Epidermal melanocyte (primary cell): ENCODE measurements around the gene OR2T27.
"Not testable (repeated sequence)": the region's sequence is repeated elsewhere in the genome, so short reads cannot be mapped to it uniquely, and the experiment has no call there.

ENCODE experiments used
- DNase-seq: peaks from one replicate; pipeline ENCODE4 v3.0.0; 2011; ENCODE audit warnings: low spot score; ENCODE audit not compliant: insufficient read length

The OR2T27 gene

DNA sequence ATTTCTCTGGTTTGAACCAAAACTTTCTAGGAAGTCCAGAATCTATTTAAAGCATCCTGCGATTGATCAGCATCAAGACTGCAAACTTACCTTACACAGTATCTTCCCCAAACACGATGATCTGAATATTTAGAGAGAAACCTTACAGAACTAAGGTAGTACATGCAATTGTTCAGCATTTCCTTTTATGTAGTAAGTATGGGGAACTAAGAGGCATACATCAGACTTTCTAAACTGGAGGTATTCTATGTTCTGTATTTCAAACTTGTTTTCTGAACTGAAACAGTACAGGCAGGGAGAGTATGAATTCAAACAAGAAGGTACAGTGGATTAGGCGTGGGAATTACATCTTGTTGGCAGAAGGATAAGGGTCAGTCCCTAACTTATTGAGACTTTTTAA lies at the start of gene OR2T27:
Gene OR2T27, minus strand, starts transcription at position 175 of the 400 bp plus-strand sequence. CDS start 4,644 bp downstream, outside the sequence.
- not testable (repeated sequence) for DNase-seq

GRCh38 chr1:248704606-248705005 lies 49.3 kb upstream of the OR2T27 start:
- DNase-seq = no peak

- DNase-seq = no peak
Measured at GRCh38 chr1:248703674-248704073, 48.3 kb upstream of the OR2T27 start.

- no peak for DNase-seq
Measured at GRCh38 chr1:248702714-248703113, 47.4 kb upstream of the OR2T27 start, which contains the start of gene OR14I1. Gene OR14I1 (minus strand): TSS chr1:248702766.

DNA sequence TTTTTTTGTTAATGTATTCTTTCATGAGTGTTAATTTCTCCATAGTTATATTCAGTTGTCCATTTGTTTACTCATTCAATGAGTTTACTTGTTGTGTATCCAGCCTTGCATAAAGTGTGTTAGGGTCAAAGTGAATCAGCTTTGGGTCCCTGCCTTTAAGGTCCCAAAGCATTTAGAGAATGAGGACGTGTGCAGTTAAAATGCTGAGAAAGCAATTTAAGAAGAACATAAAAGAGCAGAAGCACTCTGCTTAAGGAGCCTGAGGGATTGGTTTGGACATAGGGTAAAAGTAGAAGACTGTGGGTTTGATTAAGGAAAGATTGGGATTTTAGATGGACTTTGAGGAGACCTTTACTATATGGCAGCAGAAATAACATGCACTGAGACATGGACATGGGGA lies 43.8 kb upstream of the OR2T27 start:
- DNase-seq = no peak

DNA sequence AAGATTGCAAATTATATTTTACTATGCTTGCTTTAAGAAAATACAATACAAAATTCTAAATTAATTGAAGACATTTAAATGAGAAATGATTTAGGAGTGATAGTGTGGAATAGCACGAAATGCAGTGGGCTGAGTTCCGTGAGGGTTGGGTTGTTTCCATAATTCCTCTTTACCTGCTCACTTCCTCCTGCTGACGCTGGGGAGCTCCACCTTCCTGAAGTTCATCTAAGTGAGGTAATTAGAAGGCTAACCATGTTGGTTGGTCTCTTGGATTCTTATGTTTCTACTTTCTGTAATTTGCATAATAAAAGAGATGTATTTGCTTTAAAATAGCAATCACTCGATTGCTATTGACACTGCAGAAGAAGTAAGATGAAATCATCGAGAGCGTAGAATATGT lies 42.6 kb upstream of the OR2T27 start:
- DNase-seq = no peak

DNA sequence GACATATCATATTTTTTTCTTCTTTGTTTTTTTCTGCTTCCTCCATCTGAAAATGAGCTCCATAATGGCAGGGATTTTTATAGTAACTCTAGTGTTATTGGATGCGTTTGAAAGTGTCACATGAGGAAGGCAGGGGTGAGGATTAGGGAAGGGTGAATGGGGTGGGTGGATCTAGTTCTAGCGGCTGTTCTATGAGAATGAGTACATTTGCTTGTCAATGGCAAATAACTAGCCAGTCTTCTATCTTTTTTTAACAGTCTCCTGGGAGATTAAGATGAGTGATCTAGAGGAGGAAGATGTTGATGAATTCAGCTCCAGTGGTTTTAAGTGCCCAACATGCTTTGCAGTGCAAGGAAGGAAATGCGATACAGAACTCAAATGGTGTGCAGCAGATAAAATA lies 41.4 kb upstream of the OR2T27 start:
- no peak for DNase-seq

- DNase-seq = no peak
Measured at GRCh38 chr1:248696261-248696660, 40.9 kb upstream of the OR2T27 start.

DNA sequence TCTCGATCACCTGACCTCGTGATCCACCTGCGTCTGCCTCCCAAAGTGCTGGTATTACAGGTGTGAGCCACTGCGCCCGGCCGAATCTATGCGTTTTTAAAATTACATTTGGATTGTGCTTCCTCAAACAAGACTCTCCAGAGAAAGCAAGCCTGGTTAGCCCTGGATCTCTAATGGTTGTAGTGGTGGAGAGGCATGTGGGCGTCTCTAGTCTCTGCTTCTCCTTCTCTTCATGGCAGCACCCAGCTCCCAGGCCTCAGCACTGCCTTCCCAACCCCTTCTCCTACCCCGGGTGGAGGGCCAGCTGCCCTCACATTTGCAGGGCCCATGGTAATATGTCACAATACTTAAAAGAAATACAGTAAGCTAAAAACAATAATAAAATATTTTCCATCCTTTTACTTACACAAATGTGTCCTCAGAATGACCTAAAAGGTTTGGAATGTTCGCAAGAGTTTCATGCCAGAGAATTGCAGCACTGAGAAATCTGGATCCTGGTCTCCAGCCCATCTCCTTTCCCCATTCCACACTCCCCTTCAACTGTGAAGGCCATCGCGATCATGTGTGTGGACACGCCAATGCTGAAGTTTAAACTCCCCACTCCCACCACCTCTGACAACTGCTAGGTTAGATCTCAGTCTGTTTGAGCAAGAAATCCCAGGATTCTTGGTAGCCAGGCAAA lies 40.3 kb upstream of the OR2T27 start:
- no peak for DNase-seq

GRCh38 chr1:248691567-248692155 lies 36.3 kb upstream of the OR2T27 start:
- DNase-seq = no peak

- DNase-seq = no peak
Measured at GRCh38 chr1:248688527-248689298, 33.4 kb upstream of the OR2T27 start.

DNA sequence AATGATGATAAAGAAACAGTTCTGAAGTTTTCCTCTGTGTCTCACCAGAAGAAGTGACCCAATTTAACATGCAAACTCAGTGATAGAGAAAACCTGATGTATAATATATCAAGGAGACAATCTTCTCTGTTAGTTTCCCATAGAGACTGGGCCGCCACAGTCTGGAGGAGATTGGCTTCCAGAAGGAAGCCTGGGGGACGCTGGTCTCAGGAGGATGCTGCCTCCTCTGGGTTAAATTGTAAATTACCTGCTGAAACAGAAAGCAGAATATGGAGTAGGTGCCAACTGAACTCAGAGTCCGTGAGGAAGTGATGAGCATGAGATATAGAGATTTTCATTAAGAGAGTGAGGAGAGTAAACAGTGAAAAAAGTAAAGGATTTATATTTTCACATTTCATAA lies 31.5 kb upstream of the OR2T27 start:
- no peak for DNase-seq

DNA sequence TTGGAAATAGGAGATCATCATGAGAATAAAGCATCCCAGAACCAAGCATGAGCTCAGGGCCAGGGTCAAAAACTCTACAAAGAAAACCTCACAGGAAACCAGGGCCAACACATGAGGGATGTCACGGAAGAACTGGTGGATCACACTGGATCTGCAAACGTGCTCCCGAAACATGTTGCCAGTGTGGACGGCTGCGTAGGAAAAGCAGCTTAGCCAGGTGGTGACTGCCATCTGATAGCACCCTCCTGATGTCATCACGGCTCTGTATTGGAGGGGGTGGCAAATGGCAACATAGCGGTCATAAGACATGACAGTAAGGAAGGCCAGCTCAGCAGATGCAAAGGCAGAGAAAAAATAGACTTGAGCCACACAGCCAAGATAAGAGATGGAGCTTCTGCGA lies 26.3 kb upstream of the OR2T27 start:
- no peak for DNase-seq

DNA sequence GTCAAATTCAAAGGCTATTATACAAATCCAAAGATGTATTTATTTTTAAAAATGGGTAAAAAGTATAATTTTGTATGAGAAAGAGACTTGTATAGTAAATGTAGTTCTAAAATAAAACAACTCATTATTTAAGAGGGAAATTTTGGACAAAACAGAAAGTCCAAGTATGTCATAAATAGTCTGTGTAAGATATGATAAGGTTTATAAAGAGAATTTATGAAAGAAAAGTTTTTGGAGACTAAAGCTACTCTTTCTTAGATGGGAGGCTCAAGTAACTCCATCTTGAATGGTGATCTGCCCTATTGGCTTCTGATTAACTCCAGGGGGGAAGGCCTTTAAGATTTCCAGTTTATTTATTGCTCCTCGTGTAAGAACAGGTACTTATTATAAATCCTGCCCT lies 14.7 kb upstream of the OR2T27 start:
- no peak for DNase-seq

DNA sequence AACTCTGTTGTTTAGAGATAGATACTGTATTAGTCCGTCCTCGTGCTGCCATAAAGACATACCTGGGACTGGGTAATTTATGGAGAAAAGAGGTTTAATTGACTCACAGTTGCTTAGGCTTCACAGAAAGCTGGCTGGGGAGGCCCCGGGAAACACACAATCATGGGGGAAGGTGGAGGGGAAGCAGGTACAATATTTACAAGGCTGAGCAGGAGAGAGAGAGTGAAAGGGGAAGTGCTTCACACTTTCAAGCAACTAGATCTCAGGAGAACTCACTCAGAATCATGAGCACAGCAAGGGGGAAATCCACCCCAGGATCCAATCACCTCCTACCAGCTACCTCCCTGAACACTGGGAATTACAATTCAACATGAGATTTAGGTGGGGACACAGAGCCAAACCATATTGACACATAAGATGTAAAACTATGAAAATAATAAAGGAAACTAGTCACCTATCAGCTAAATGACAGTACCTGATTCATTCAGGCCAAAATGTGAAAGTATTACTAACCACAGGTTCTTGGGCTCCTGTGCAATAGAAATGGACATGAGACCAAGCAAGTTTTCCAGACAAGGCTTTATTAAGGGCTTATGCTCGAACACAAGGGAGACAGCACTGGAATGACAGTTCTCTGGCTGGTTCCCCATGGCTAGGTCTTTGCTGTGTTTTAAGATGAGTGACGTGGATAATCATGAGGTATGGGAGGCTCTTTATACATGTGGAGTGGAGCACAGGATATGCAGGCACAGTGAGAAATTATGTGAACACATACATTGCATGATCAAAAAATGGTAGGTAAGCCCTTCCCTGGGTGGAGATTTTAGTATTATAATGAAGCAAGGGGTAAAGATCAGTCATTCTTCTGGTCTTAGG lies 8.4 kb upstream of the OR2T27 start:
- DNase-seq = not testable (repeated sequence)

- not testable (repeated sequence) for DNase-seq
Measured at GRCh38 chr1:248656797-248657196, 1.5 kb upstream of the OR2T27 start.

GRCh38 chr1:248648770-248649536 lies 6.4 kb downstream of the OR2T27 start:
- DNase-seq = not testable (repeated sequence)

GRCh38 chr1:248645178-248645577 lies 10.2 kb downstream of the OR2T27 start, which contains the start of gene OR2T35:
Gene OR2T35 (minus strand): TSS chr1:248645278. CDS start chr1:248639258, 6,020 bp downstream.
- DNase-seq = not testable (repeated sequence)

GRCh38 chr1:248642971-248643651 lies 12.2 kb downstream of the OR2T27 start:
- DNase-seq = not testable (repeated sequence)

DNA sequence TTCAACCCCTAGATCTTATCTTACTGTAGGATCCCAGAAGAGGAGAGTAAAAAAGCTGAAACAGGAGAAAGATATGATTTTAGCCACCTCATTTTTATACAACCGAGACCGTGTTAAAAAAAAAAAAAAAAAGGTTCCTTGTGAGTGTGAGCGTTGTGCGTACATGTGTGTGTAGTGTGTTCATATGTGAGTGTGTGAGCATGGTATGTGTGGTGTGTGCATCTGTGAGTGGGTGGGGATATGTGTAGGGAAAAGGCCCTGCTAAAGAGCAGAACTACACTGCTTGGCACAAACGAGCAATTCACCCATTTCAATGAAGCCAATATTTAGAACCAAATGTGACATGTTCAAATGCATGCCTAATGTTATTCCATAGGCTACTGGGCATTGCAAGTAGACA lies 13.7 kb downstream of the OR2T27 start:
- not testable (repeated sequence) for DNase-seq
